Activated CD8-positive, alpha-beta memory T cell treated with anti-CD3 and anti-CD28 coated beads for 36 hours (primary cell): ENCODE data around the gene ADCY7. TPM values are rescaled to one million over a fixed set of nuclear protein-coding genes. Genes with fewer than 3 reads are reported as not detected.

Experiments
- CTCF ChIA-PET: fragments of 350-600 bp; sonication (Branson Sonifier 250); formaldehyde crosslinking; loops from one replicate; lab custom pipeline; 2021; ENCODE audit warnings: antibody characterized with exemption; lab: Charles Lee
- POLR2A ChIA-PET: fragments of 350-600 bp; sonication (Branson Sonifier 250); formaldehyde crosslinking; loops from one replicate; lab custom pipeline; 2021; ENCODE audit warnings: antibody characterized with exemption; lab: Charles Lee
- total RNA-seq, 2 experiments: library from RNA; stranded (reverse); gene quantifications; one replicate each; pipeline ENCODE4 v1.2.3, GENCODE V29; 2021

ADCY7 gene
- total RNA-seq, 2 experiments from 2014 or later = 80.8 to 85.1 TPM

DNA sequence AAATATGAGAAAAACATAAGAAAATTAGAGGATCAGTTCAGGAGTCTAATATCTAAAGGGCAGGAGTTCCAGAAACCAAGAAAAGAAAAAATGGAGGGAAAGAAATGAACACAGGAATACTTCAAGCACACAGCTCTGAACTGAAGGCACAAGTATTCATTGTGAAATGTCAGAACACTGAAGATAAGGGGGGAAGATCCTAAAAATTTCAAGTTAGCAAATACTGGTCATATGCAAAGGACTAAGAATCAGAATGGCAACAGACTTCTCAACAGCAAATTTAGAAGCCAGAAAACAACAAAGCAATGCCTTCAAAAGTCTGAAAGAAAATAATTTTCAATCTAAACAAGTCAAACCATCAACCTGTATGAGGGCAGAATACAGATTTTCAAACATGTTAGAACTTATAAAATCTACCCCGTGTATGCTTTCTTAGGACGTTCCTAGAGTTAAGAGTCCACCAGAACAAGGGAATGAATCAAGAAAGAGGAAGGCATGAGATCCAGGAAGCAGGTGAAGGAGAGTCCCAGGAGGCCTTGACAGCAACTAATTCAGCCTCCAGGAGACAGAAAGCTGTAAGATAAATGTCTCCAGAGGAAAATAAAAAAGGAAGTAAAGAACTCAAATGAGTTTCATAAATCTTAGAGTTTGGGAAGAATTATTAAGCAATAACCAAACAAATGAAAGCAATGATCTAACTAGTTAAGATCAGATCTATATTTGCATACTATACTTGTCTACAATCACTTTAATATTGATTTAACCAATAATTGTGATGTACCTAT, 99.6 kb downstream of the ADCY7 start:
- CTCF ChIA-PET = no interaction called here

More for the DNA sequence above, 99.6 kb downstream of the ADCY7 start:
- POLR2A ChIA-PET = no interaction called here

Other genes starting within 250 kb of the ADCY7 start
- gene CNEP1R1, start 241.3 kb upstream of the ADCY7 start, total RNA-seq = 10 to 100 TPM; 19.7 to 20.7 TPM
- 10 to 100 TPM; 28.6 to 35.2 TPM for gene HEATR3, start 200.6 kb upstream of the ADCY7 start, total RNA-seq
- 10 to 100 TPM; 21.4 TPM for gene TENT4B, start 113.2 kb upstream of the ADCY7 start, total RNA-seq
- 100 to 1,000 TPM in 1 of 2 experiments, 10 to 100 TPM in 1; 96.6 to 104 TPM for gene BRD7, start 102.4 kb downstream of the ADCY7 start, total RNA-seq